Measurements from ENCODE around the gene SNTG2.

The SNTG2 gene

DNA sequence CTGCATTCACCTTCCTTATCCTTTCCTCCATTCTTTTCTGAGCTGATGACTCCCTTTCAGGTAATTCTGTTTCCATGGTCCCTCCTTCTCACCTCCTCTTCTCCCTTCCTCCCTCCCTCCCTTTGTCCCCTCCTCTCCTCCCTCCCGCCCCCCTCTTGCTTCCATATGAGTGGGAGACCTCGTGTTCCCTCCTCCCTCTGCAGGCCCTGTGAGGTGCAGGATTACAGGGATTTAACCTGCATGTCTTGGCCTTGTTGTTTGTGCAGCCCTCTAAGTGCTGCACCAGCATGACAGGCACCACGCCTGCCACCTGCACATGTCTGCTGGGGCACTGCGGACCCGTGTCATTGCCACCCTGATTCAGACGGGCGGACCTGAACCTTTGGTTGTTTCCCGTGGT is 103.1 kb downstream of the SNTG2 start:
- DNase-seq (ENCODE audit: low read depth) = no peak
- no peak for TF ChIP-seq CTCF (IDR thresholded peaks at IDR 0.05; ENCODE audit: insufficient read depth, low read depth, low read length, missing control alignments)
- no peak overlapping the region for H3K4me3 ChIP-seq (ENCODE audit: low read length)

GRCh38 chr2:1054399-1054798 is 103.8 kb downstream of the SNTG2 start:
- no peak overlapping the region for H3K4me3 ChIP-seq (ENCODE audit: low read length)
- no peak for DNase-seq (ENCODE audit: low read depth)
- no peak for TF ChIP-seq CTCF (IDR thresholded peaks at IDR 0.05; ENCODE audit: insufficient read depth, low read depth, low read length, missing control alignments)

- H3K4me3 ChIP-seq (ENCODE audit: low read length) = no peak overlapping the region
- DNase-seq (ENCODE audit: low read depth) = peak; percentile 4
- no peak for TF ChIP-seq CTCF (IDR thresholded peaks at IDR 0.05; ENCODE audit: insufficient read depth, low read depth, low read length, missing control alignments)
Measured at GRCh38 chr2:1055014-1055595, 104.5 kb downstream of the SNTG2 start.

DNA sequence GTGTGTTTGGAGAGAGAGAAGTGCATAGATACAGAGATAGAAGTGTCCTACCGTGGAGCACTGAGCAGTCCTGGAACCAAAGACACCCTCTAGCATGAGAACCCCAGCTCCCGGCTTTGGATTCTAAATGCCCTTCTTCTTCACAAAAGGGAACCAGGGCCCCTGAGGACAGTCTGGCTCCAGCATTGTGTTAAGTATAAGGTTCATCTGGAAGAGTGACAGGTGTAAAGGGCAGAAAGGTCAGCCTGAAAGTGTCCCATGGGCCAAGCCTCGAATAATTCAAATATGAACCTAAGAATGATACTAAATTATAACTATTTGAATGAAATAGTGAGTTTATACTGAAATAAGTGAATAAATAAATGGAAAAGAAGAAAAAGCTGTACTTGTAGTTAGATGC is 109.7 kb downstream of the SNTG2 start:
- DNase-seq (ENCODE audit: low read depth) = no peak
- TF ChIP-seq CTCF (IDR thresholded peaks at IDR 0.05; ENCODE audit: insufficient read depth, low read depth, low read length, missing control alignments) = no peak
- no peak overlapping the region for H3K4me3 ChIP-seq (ENCODE audit: low read length)

DNA sequence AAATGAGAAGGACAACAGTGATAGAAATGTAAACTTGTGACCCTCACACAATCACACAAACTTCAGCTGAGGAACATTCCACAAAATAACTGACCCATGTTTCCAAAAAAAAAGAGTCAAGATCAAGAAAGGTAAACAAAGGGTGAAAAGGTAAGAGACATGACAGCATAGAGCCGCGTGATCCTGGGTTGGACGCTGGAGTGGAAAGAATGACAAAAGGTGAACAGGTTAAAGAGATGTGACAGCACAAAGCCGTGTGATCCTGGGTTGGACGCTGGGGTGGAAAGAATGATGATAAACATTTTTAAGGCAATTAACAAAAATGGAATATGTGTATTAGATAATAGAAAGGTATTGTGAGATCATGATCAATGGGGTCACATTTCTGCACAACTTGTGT is 110.3 kb downstream of the SNTG2 start:
- TF ChIP-seq CTCF (IDR thresholded peaks at IDR 0.05; ENCODE audit: insufficient read depth, low read depth, low read length, missing control alignments) = no peak
- H3K4me3 ChIP-seq (ENCODE audit: low read length) = no peak overlapping the region
- no peak for DNase-seq (ENCODE audit: low read depth)

DNA sequence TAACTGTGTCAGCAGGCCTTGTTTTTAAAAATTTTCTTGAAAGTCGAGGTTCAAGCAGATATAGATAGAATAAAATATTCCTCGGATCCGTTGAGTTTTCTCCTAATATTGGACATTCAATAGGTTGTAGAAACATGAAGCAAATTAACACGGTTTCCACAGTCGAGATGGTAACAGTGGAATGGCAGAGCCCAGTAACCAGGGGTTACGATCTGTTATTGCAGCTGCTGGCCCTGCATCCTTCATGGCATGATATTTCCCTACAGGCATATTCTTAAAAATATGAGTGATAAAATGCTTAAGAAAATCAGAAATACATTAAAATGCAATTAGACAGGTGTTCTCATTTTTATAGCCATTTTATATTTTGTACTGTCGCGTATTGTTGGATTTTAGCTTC is 117.6 kb downstream of the SNTG2 start:
- DNase-seq (ENCODE audit: low read depth) = no peak
- H3K4me3 ChIP-seq (ENCODE audit: low read length) = no peak overlapping the region
- TF ChIP-seq CTCF (IDR thresholded peaks at IDR 0.05; ENCODE audit: insufficient read depth, low read depth, low read length, missing control alignments) = no peak

DNA sequence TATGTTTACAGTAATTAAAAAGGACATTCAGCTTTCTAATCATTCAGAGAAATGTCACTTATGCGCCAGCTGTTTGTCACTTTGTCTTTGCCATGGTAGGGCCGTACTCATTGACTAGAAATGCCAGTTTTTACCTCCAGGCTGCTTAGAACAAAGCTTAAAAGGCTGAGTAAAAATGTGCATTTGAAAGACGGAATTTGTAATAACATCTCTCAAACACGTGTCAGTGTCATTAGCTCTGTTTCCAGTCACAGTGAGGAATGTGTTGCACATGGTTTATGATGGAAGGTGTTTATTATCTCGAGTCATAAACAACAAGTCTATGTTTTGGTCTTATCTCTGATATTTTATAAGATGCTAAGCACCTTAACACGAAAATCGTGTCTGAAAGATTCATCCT is 118.2 kb downstream of the SNTG2 start:
- no peak overlapping the region for H3K4me3 ChIP-seq (ENCODE audit: low read length)
- no peak for TF ChIP-seq CTCF (IDR thresholded peaks at IDR 0.05; ENCODE audit: insufficient read depth, low read depth, low read length, missing control alignments)
- DNase-seq (ENCODE audit: low read depth) = no peak

All from epithelial cell of esophagus (primary cell).